Lower leg skin (tissue), 3 donors: ENCODE data around the gene EML4.

Experiments
- POLR2A ChIP-seq, 2 donors: fragments of 450-650 bp; IDR thresholded peaks; one replicate each; pipeline ENCODE4 v1.6.1; 2016 to 2017; ENCODE audit warnings: antibody characterized with exemption in 2 of 2, mild to moderate bottlenecking in 1 of 2, moderate library complexity in 1 of 2
- TF ChIP-seq, protein P1 (sequence below), 3 donors: fragments of 450-650 bp; IDR thresholded peaks; one replicate each; pipeline ENCODE4 v1.5.1; 2016; ENCODE audit warnings: antibody characterized with exemption in 3 of 3, mild to moderate bottlenecking in 3 of 3, moderate library complexity in 2 of 3

DNA sequence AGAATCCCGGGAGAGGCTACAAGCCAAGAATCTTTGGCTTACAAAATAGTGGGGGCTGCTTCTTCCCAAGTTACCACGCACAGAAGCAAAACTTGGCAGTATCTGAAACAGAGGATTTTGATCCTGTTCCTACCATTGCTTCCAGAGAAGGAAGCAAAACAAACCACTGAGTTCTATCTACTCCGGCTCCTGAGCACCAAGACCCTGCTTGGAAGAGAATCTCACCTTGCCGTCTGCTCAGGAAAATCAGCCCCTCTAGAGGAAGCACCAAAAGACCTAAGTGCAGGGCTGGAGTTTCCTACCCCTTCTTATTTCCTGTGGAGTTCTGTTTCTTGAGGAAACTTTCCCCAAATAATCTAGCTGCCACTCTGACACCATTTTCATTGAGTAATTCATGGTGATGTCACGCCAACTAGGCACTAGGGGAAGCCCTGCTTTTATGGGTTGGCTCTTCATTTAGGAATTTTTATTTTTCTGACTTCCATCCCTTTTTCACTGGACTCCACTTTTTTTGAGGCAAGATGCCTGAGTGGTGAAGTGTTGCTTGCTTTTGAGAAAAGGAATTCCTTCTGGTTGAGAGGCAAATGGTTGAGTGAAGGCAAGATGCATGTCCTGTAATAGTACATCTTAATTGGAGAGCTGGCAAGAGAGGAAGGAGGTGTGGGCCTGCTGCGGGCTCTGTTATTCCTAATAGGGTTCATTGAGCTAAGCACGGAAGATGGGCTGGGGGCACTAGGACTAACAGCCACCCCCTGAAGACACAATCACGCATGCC is 36.8 kb upstream of the EML4 start:
- TF ChIP-seq POLR2A (IDR thresholded peaks at IDR 0.05): no peak
- TF ChIP-seq, protein P1, sequence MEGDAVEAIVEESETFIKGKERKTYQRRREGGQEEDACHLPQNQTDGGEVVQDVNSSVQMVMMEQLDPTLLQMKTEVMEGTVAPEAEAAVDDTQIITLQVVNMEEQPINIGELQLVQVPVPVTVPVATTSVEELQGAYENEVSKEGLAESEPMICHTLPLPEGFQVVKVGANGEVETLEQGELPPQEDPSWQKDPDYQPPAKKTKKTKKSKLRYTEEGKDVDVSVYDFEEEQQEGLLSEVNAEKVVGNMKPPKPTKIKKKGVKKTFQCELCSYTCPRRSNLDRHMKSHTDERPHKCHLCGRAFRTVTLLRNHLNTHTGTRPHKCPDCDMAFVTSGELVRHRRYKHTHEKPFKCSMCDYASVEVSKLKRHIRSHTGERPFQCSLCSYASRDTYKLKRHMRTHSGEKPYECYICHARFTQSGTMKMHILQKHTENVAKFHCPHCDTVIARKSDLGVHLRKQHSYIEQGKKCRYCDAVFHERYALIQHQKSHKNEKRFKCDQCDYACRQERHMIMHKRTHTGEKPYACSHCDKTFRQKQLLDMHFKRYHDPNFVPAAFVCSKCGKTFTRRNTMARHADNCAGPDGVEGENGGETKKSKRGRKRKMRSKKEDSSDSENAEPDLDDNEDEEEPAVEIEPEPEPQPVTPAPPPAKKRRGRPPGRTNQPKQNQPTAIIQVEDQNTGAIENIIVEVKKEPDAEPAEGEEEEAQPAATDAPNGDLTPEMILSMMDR (IDR thresholded peaks at IDR 0.05): no peak
